Liver (tissue), 3 donors: Measurements from ENCODE around the gene TPST1.

Experiments
- ATF3 ChIP-seq: IDR thresholded peaks from 2 replicates; pipeline ENCODE4 v1.6.1; 2016; ENCODE audit warnings: antibody characterized with exemption
- CTCF ChIP-seq: fragments of 150-350 bp; IDR thresholded peaks from 2 replicates; pipeline ENCODE4 v1.5.1; 2017; ENCODE audit warnings: improper control_type of control experiment, low read depth, low read length; ENCODE audit not compliant: missing input control
- FOXA1 ChIP-seq: IDR thresholded peaks from 2 replicates; pipeline ENCODE4 v1.6.1; 2016; ENCODE audit warnings: antibody characterized with exemption
- FOXA2 ChIP-seq: IDR thresholded peaks from 2 replicates; pipeline ENCODE4 v1.6.1; 2016; ENCODE audit warnings: antibody characterized with exemption
- HNF4G ChIP-seq: IDR thresholded peaks from 2 replicates; pipeline ENCODE4 v1.6.1; 2016; ENCODE audit warnings: antibody characterized with exemption
- NR2F2 ChIP-seq: IDR thresholded peaks from 2 replicates; pipeline ENCODE4 v1.6.1; 2016; ENCODE audit warnings: antibody characterized with exemption
- RAD21 ChIP-seq, 2 donors: IDR thresholded peaks; 2 replicates each; pipeline ENCODE4 v1.6.1; 2016; ENCODE audit warnings: antibody characterized with exemption in 2 of 2, mild to moderate bottlenecking in 2 of 2
- REST ChIP-seq: IDR thresholded peaks from 2 replicates; pipeline ENCODE4 v1.6.1; 2016; ENCODE audit warnings: antibody characterized with exemption, mild to moderate bottlenecking
- SP1 ChIP-seq: IDR thresholded peaks from 2 replicates; pipeline ENCODE4 v1.6.1; 2018; ENCODE audit warnings: antibody characterized with exemption, mild to moderate bottlenecking
- TAF1 ChIP-seq: conservative IDR thresholded peaks from 2 replicates; pipeline ENCODE4 v1.6.1; 2016; ENCODE audit warnings: antibody characterized with exemption, mild to moderate bottlenecking
- YY1 ChIP-seq: IDR thresholded peaks from 2 replicates; pipeline ENCODE4 v1.6.1; 2016; ENCODE audit warnings: antibody characterized with exemption, mild to moderate bottlenecking
- ZBTB33 ChIP-seq: IDR thresholded peaks from 2 replicates; pipeline ENCODE4 v1.6.1; 2016; ENCODE audit warnings: antibody characterized with exemption
- donor health status: healthy.
- donor health status: healthy.

GRCh38 chr7:66306243-66306642, 101.1 kb downstream of the TPST1 start:
- TF ChIP-seq SP1 (no peak), CTCF (no peak), ZBTB33 (no peak), REST (no peak), FOXA1 (no peak), RAD21 (IDR thresholded peaks at IDR 0.05) (no peak), TAF1 (no peak), ATF3 (no peak), FOXA2 (no peak), YY1 (no peak), HNF4G (no peak), NR2F2 (no peak)
